Stimulated activated CD4-positive, alpha-beta T cell treated with anti-CD3 and anti-CD28 coated beads, TNF-alpha, amount 100 ng/mL, for 4 hours (primary cell): ENCODE measurements around the gene KCNK10.

ENCODE experiments used
- DNase-seq, 3 experiments: peaks; one replicate each; pipeline ENCODE4 v3.0.0-alpha.2; 2020; ENCODE audit warnings: low read depth in 3 of 3

KCNK10 gene

GRCh38 chr14:88321692-88322503 is 1.2 kb downstream of the KCNK10 start:
- no peak for DNase-seq

GRCh38 chr14:88318406-88318805 is 4.7 kb downstream of the KCNK10 start:
- DNase-seq: no peak

- no peak for DNase-seq
Measured at GRCh38 chr14:88316521-88316920, 6.5 kb downstream of the KCNK10 start.

- no peak for DNase-seq
Measured at GRCh38 chr14:88312257-88312656, 10.8 kb downstream of the KCNK10 start.

GRCh38 chr14:88311780-88312179 is 11.3 kb downstream of the KCNK10 start:
- no peak for DNase-seq

- no peak for DNase-seq
Measured at GRCh38 chr14:88310449-88310848, 12.6 kb downstream of the KCNK10 start.

GRCh38 chr14:88310021-88310420 is 13.0 kb downstream of the KCNK10 start:
- no peak for DNase-seq

GRCh38 chr14:88305528-88306322 is 17.3 kb downstream of the KCNK10 start:
- DNase-seq: no peak

- no peak for DNase-seq
Measured at GRCh38 chr14:88303041-88303440, 20.0 kb downstream of the KCNK10 start.

GRCh38 chr14:88301381-88301780 is 21.7 kb downstream of the KCNK10 start:
- DNase-seq: no peak

- DNase-seq: no peak
Measured at GRCh38 chr14:88300817-88301216, 22.3 kb downstream of the KCNK10 start.

GRCh38 chr14:88299865-88300530 is 23.1 kb downstream of the KCNK10 start:
- DNase-seq: no peak

GRCh38 chr14:88297306-88297705 is 25.8 kb downstream of the KCNK10 start:
- no peak for DNase-seq

GRCh38 chr14:88296351-88296750 is 26.7 kb downstream of the KCNK10 start:
- no peak for DNase-seq

GRCh38 chr14:88289996-88290395 is 33.1 kb downstream of the KCNK10 start:
- DNase-seq: no peak

- no peak for DNase-seq
Measured at GRCh38 chr14:88289234-88289633, 33.8 kb downstream of the KCNK10 start.

GRCh38 chr14:88286309-88286708 is 36.8 kb downstream of the KCNK10 start:
- no peak for DNase-seq

- no peak for DNase-seq
Measured at GRCh38 chr14:88281447-88281846, 41.6 kb downstream of the KCNK10 start.

GRCh38 chr14:88276923-88277596 is 46.0 kb downstream of the KCNK10 start:
- no peak for DNase-seq

- DNase-seq: no peak
Measured at GRCh38 chr14:88272390-88273269, 50.4 kb downstream of the KCNK10 start.

GRCh38 chr14:88271205-88271604 is 51.9 kb downstream of the KCNK10 start:
- DNase-seq: no peak
